CD1c-positive myeloid dendritic cell (primary cell): ENCODE data around the gene RXRA.

Experiments
- DNase-seq: peaks from one replicate; pipeline ENCODE4 v3.0.0-alpha.2; 2016; ENCODE audit errors: extremely low spot score

RXRA gene

GRCh38 chr9:134433101-134433500 lies 106.8 kb downstream of the RXRA start:
- no peak for DNase-seq

- no peak for DNase-seq
These were observed 107.9 kb downstream of the RXRA start for GRCh38 chr9:134433909-134434882.

- DNase-seq = no peak
These were observed 108.7 kb downstream of the RXRA start for GRCh38 chr9:134434894-134435506.

- no peak for DNase-seq
These were observed 109.5 kb downstream of the RXRA start for GRCh38 chr9:134435550-134436378.

- no peak for DNase-seq
These were observed 110.1 kb downstream of the RXRA start for GRCh38 chr9:134436379-134436762.

GRCh38 chr9:134436911-134437310 lies 110.7 kb downstream of the RXRA start:
- no peak for DNase-seq

GRCh38 chr9:134437403-134438194 lies 111.3 kb downstream of the RXRA start:
- no peak for DNase-seq

- DNase-seq = no peak
These were observed 112.0 kb downstream of the RXRA start for GRCh38 chr9:134438195-134438788.

GRCh38 chr9:134439368-134439784 lies 113.1 kb downstream of the RXRA start:
- DNase-seq = no peak

- DNase-seq = no peak
These were observed 114.5 kb downstream of the RXRA start for GRCh38 chr9:134440636-134441226.

- no peak for DNase-seq
These were observed 115.2 kb downstream of the RXRA start for GRCh38 chr9:134441227-134442084.

- peak; percentile 19 for DNase-seq
These were observed 115.8 kb downstream of the RXRA start for GRCh38 chr9:134442085-134442474.

GRCh38 chr9:134442486-134443173 lies 116.4 kb downstream of the RXRA start:
- no peak for DNase-seq

- peak; percentile 87 for DNase-seq
These were observed 117.2 kb downstream of the RXRA start for GRCh38 chr9:134443174-134444037.

- no peak for DNase-seq
These were observed 117.7 kb downstream of the RXRA start for GRCh38 chr9:134444038-134444315.

GRCh38 chr9:134445000-134445399 lies 118.7 kb downstream of the RXRA start:
- DNase-seq = no peak

GRCh38 chr9:134449180-134449916 lies 123.1 kb downstream of the RXRA start:
- DNase-seq = peak; percentile 91
